Aorta (tissue), 5 donors: Measurements from ENCODE around the gene KIF13A. TPM values are rescaled to one million over a fixed set of nuclear protein-coding genes. Genes with fewer than 3 reads are reported as not detected.

Experiments used
- ATAC-seq: fragments of 200-7000 bp; cut with Tn5 transposase; one replicate; pipeline ENCODE4 v1.9.1; 2022; ENCODE audit warnings: moderate library complexity; ENCODE audit not compliant: low FRiP score
- DNase-seq, 2 donors: peaks; one replicate each; pipeline ENCODE4 v3.0.0-alpha.2; 2020
- H3K27ac ChIP-seq, 2 donors: one replicate each; pipeline ENCODE4 v1.5.1; 2013; ENCODE audit warnings: low read length in 2 of 2, mild to moderate bottlenecking in 2 of 2, moderate library complexity in 2 of 2, control low read depth in 1 of 2, inconsistent platforms in 1 of 2, low read depth in 1 of 2
- H3K27me3 ChIP-seq, 2 donors: one replicate each; pipeline ENCODE4 v1.6.1; 2013; ENCODE audit warnings: control low read depth in 1 of 2, low read length in 1 of 2, mild to moderate bottlenecking in 1 of 2, moderate library complexity in 1 of 2; ENCODE audit not compliant: insufficient read depth in 2 of 2, control insufficient read depth in 1 of 2
- H3K36me3 ChIP-seq, 2 donors: one replicate each; pipeline ENCODE4 v1.6.1; 2013; ENCODE audit warnings: control low read depth in 1 of 2, low read length in 1 of 2, mild to moderate bottlenecking in 1 of 2; ENCODE audit not compliant: insufficient read depth in 2 of 2, control insufficient read depth in 1 of 2
- H3K4me1 ChIP-seq, 2 donors: one replicate each; pipeline ENCODE4 v1.6.1; 2013; ENCODE audit warnings: low read length in 2 of 2, control low read depth in 1 of 2, mild to moderate bottlenecking in 1 of 2, moderate library complexity in 1 of 2; ENCODE audit not compliant: insufficient read depth in 2 of 2, control insufficient read depth in 1 of 2
- H3K4me3 ChIP-seq, 2 donors: one replicate each; pipeline ENCODE4 v1.5.1; 2013; ENCODE audit warnings: low read length in 2 of 2, control low read depth in 1 of 2, mild to moderate bottlenecking in 1 of 2
- H3K9me3 ChIP-seq: one replicate; pipeline ENCODE4 v1.6.1; 2013; ENCODE audit warnings: mild to moderate bottlenecking, low read length; ENCODE audit not compliant: control insufficient read depth
- WGBS, 2 donors: extraction: QIAGEN DNeasy Blood & Tissue Kit; methylation state at CpG; one replicate each; pipeline ENCODE4 v1.1.7; 2013; 5-methylcytosine and 5-hydroxymethylcytosine counted together
- intact Hi-C, 2 donors: fragments of 100-400 bp; cut with DNase I; formaldehyde crosslinking; loops; one replicate each; pipeline versions ENCODE4 v1.14.2 to v1.15.0; 2022
- polyA plus RNA-seq, 2 donors: library from polyadenylated mRNA; stranded (reverse); fragments of 200-250 nt; gene quantifications; one replicate each; pipeline ENCODE4 v1.2.3, GENCODE V29; 2013
- total RNA-seq, 2 donors: library from RNA; stranded (reverse); fragmentation: NEBNext Ultra II Directional; extraction: Animal tissue kit (Norgen Biotek cat#: 25700); gene quantifications; one replicate each; pipeline ENCODE4 v1.2.1, GENCODE V29; 2021
- donor health status: healthy with polysubstance abuse.
- donor health status: Bipolar disorder and iron deficiency.
- donor health status: DM: no; HTN: no; CAD: no.
- donor health status: DM: no; HTN: no; CAD: no.
- donor health status: DM: yes; HTN: yes; CAD: no.

Gene KIF13A
- total and polyA plus RNA-seq, 4 donors = 52.6 to 109 (median 72.6) TPM

DNA sequence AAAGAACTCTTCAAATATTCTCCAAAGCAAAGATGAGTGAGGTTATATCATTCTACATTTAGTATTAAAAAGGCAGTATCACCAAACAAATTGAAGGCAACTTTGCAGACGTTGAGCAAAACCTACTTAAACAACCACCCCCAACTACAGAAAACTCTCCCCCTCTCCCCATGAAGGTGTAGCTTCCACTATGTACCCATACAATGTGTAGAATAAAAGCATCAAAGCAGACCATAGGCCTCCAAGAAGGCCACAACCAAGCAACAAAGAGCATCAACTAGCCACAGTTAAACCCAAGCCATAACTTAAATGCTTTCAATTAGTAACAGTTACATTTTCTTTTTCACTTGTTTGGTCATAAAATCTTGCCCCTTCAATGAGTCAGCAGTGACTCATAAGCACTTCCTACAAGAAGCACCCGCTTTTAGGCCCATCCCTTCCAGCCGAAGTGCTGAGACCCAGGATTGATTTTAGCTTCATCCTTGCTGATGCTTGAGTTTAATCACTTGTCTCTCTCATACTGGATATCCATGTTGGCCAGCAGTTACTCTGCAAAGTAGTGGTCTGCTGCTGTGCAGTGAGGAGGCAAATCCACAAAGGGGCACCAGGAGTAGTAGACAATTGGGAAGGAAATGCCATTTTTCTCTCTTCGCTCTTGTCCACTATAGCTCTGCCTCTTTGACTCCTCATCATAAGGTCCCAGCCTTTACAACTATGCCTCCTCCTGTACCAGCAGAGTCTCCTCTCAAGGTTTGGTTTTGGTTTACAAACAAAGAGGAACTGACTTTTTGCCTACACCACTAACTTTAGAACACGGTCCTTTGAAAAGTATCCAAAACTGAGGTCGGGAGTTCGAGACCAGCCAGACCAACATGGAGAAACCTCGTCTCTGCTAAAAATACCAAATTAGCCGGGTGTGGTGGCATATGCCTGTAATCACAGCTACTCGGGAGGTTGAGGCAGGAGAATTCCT lies 272.3 kb downstream of the KIF13A start:
- H3K36me3 ChIP-seq = no peaks in the 10 kb centered on the region
- H3K9me3 ChIP-seq = no peaks in the 10 kb centered on the region
- ATAC-seq = no peak
- peaks cover 0 to 2% of the 10 kb centered on the region in 2 donors for H3K4me1 ChIP-seq
- H3K4me3 ChIP-seq = no peak overlapping the region
- no peak overlapping the region for H3K27ac ChIP-seq
- WGBS, 2 donors = 59 to 62% methylated on average over 10 of the region's 10 CpGs
- intact Hi-C loops = no loop called here
- H3K27me3 ChIP-seq = no peaks in the 10 kb centered on the region
- DNase-seq = peak; percentile 34 to 56

DNA sequence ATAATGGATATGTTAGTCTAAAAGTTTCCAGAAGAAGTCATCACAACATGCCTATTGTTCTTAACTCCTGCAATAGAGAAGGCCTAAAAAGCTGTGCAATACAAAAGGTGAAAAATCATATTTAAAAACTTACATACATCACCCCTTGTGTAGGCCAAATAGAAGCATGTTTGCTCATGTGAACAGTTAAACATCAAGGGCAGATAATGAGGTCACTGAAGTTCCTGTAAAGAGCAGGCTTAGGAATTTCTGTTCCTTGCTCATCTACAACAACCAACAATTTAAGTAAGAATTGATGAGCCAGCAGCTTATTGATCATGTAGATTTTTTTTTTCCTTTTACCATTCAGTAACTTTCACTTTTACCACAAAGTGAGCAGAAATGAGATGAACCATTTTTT lies 273.3 kb downstream of the KIF13A start:
- H3K4me1 ChIP-seq = peaks cover 0 to 2% of the 10 kb centered on the region in 2 donors
- no peaks in the 10 kb centered on the region for H3K36me3 ChIP-seq
- no peak overlapping the region for H3K27ac ChIP-seq
- intact Hi-C loops = no loop called here
- no peak for ATAC-seq
- H3K27me3 ChIP-seq = no peaks in the 10 kb centered on the region
- H3K4me3 ChIP-seq = no peak overlapping the region
- no peak for DNase-seq
- no peaks in the 10 kb centered on the region for H3K9me3 ChIP-seq

DNA sequence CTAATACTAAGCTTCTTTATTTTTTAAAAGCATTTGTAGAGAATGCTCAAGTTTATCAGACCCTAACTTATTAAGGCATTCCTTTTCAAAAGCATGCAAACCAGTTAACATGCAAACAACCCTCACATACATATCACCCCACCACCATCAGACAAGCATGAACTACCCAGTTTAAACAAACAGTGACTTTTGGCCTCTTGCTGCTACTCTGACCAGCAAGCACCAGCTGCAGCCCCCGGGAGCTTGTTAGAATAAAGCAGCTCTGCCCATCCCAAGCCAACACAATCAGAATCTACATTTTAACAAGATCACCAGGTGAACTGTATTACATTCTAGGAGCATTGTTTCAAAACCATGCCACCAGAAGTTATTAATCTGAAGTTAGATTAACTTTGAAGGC lies 274.9 kb downstream of the KIF13A start:
- intact Hi-C loops = no loop called here
- no peak for DNase-seq
- no peak overlapping the region for H3K4me3 ChIP-seq

DNA sequence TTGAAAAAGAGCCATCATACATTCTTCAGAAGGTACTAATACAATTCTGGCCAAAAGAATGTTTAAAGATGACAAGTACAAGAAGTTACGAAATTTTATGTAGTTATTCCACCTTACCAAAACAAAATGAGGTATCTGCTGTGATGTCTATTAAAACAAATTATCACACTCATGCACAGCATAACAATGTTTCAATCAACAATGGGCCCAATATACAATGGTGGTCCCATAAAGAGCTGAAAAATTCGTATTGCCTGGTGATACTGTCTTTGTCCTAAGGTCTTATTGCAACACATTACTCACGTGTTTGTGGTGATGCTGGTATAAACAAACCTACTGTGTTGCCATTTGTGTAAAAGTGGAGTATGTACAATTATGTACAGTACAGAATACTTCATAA lies 277.1 kb downstream of the KIF13A start:
- peaks cover 0 to 2% of the 10 kb centered on the region in 2 donors for H3K4me1 ChIP-seq
- H3K9me3 ChIP-seq = no peaks in the 10 kb centered on the region
- ATAC-seq = no peak
- DNase-seq = no peak
- no peak overlapping the region for H3K4me3 ChIP-seq
- H3K27me3 ChIP-seq = no peaks in the 10 kb centered on the region
- WGBS, 2 donors = 69 to 75% methylated on average over 3 of the region's 3 CpGs
- H3K27ac ChIP-seq = no peak overlapping the region
- intact Hi-C loops = no loop called here
- H3K36me3 ChIP-seq = no peaks in the 10 kb centered on the region

More for the DNA sequence above, 274.9 kb downstream of the KIF13A start:
- Histone ChIP-seq H3K27ac (no peak overlapping the region), H3K36me3 (no peaks in the 10 kb centered on the region), H3K9me3 (no peaks in the 10 kb centered on the region), H3K27me3 (no peaks in the 10 kb centered on the region), H3K4me1 (peaks cover 0 to 2% of the 10 kb centered on the region in 2 donors)
- WGBS, 2 donors = 49 to 57% methylated on average over 1 of the region's 1 CpG
- no peak for ATAC-seq

DNA sequence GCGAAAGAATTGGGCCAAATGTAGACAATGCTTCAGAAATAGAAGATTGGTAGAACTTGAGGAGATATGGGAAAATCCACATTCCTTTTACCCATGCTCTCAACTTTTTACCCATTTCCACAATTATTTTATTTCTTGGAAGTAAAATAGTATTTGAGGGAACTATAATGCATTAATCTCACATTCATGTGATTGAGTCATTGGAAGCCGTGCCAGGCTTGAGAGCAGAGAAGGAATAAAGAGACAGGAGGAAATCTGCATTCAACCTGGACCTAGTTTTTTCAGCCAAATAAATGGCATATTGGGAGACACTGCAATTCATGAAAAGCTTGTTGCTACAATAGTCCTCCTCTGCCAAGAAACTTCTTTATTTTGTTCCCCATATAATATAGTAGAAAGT lies 278.0 kb downstream of the KIF13A start:
- Histone ChIP-seq H3K27me3 (no peaks in the 10 kb centered on the region), H3K36me3 (no peaks in the 10 kb centered on the region), H3K27ac (no peak overlapping the region), H3K4me1 (no peaks in the 10 kb centered on the region), H3K9me3 (no peaks in the 10 kb centered on the region), H3K4me3 (no peak overlapping the region)
- 85 to 90% methylated on average over 2 of the region's 2 CpGs for WGBS, 2 donors
- ATAC-seq (no peak), DNase-seq (no peak)
- intact Hi-C loops = no loop called here

Other genes starting within 250 kb of the KIF13A start
- 1 to 10 TPM in 1 of 2 donors, under 1 TPM in 1; 0.94 to 1.6 TPM for gene NHLRC1, start 135.0 kb upstream of the KIF13A start, total RNA-seq
- 1 to 10 TPM; 1.9 to 2.1 TPM for gene NHLRC1, start 135.0 kb upstream of the KIF13A start, polyA plus RNA-seq
- gene TPMT, start 167.4 kb upstream of the KIF13A start, total RNA-seq = 1 to 10 TPM; 6.5 to 6.6 TPM
- gene TPMT, start 167.4 kb upstream of the KIF13A start, polyA plus RNA-seq = 10 to 100 TPM; 13.1 to 24.9 TPM
- 10 to 100 TPM; 12.6 to 15.3 TPM for gene KDM1B, start 167.8 kb upstream of the KIF13A start, total RNA-seq
- gene KDM1B, start 167.8 kb upstream of the KIF13A start, polyA plus RNA-seq = 1 to 10 TPM; 4.5 to 5.0 TPM